Esophagus muscularis mucosa (tissue), 4 donors: ENCODE results near the gene MIPOL1. TPM values are rescaled to one million over a fixed set of nuclear protein-coding genes. Genes with fewer than 3 reads are reported as not detected.
A peak's percentile ranks its signal among the peaks of the same experiment; 100 is the strongest.

ENCODE experiments used
- DNase-seq: peaks from one replicate; pipeline ENCODE4 v3.0.0-alpha.2; 2017; ENCODE audit errors: extremely low spot score
- H3K27ac ChIP-seq, 4 donors: fragments of 200-600 bp; sonication (generic); replicated peaks in 1 of 4; 1 replicate in 3 of 4; 2 replicates in 1 of 4; pipeline ENCODE4 v1.5.1; 2016 to 2019; ENCODE audit warnings: mild to moderate bottlenecking in 1 of 4
- H3K27me3 ChIP-seq, 4 donors: fragments of 200-600 bp; sonication (generic); one replicate each; pipeline versions ENCODE4 v1.5.1 to v1.6.0; 2016 to 2019
- H3K36me3 ChIP-seq, 4 donors: fragments of 200-600 bp; sonication (generic); one replicate each; pipeline ENCODE4 v1.5.1; 2016 to 2019
- H3K4me1 ChIP-seq, 4 donors: fragments of 200-600 bp; sonication (generic); one replicate each; pipeline ENCODE4 v1.5.1; 2016 to 2019
- H3K4me3 ChIP-seq, 4 donors: fragments of 200-600 bp; sonication (generic); 1 replicate in 2 of 4; 2 replicates in 2 of 4; pipeline ENCODE4 v1.5.1; 2016 to 2019; ENCODE audit warnings: mild to moderate bottlenecking in 4 of 4, moderate library complexity in 1 of 4
- H3K9me3 ChIP-seq, 4 donors: fragments of 200-600 bp; sonication (generic); 1 replicate in 3 of 4; 2 replicates in 1 of 4; pipeline ENCODE4 v1.5.1; 2016 to 2019
- EP300 ChIP-seq: sonication (generic); formaldehyde crosslinking; IDR thresholded peaks from one replicate; pipeline ENCODE4 v1.6.1; 2017; ENCODE audit warnings: antibody characterized with exemption
- POLR2A ChIP-seq: fragments of 450-650 bp; IDR thresholded peaks from one replicate; pipeline ENCODE4 v1.6.1; 2017; ENCODE audit warnings: antibody characterized with exemption, moderate library complexity, mild to moderate bottlenecking, low read depth
- POLR2AphosphoS5 ChIP-seq, 2 donors: sonication (generic); formaldehyde crosslinking; IDR thresholded peaks; one replicate each; pipeline ENCODE4 v1.6.1; 2017; ENCODE audit warnings: antibody characterized with exemption in 2 of 2
- WGBS: methylation state at CpG from one replicate; pipeline ENCODE4 v1.1.5; 2018; 5-methylcytosine and 5-hydroxymethylcytosine counted together
- intact Hi-C: fragments of 100-400 bp; cut with DNase I; formaldehyde crosslinking; loops from one replicate; pipeline ENCODE4 v1.15.1; 2023
- total RNA-seq, 4 donors: library from RNA; depleted of rRNA; stranded (reverse); fragments of >200 nt; gene quantifications; one replicate each; pipeline versions ENCODE4 v1.1.0 to v1.2.1, GENCODE V29; 2016
- TF ChIP-seq, protein P1 (sequence below), 3 experiments: fragments of 200-600 bp in 2 of 3; fragments of 450-650 bp in 1 of 3; sonication (generic) in 2 of 3; IDR thresholded peaks; one replicate each; pipeline ENCODE4 v1.5.1; 2017 to 2019; ENCODE audit warnings: antibody characterized with exemption in 3 of 3, mild to moderate bottlenecking in 2 of 3, moderate library complexity in 1 of 3

Gene MIPOL1, protein sequence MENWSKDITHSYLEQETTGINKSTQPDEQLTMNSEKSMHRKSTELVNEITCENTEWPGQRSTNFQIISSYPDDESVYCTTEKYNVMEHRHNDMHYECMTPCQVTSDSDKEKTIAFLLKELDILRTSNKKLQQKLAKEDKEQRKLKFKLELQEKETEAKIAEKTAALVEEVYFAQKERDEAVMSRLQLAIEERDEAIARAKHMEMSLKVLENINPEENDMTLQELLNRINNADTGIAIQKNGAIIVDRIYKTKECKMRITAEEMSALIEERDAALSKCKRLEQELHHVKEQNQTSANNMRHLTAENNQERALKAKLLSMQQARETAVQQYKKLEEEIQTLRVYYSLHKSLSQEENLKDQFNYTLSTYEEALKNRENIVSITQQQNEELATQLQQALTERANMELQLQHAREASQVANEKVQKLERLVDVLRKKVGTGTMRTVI
- 10 to 100 TPM in 2 of 4 donors, 1 to 10 TPM in 2; 6.5 to 21.2 (median 10.4) TPM for total RNA-seq

DNA sequence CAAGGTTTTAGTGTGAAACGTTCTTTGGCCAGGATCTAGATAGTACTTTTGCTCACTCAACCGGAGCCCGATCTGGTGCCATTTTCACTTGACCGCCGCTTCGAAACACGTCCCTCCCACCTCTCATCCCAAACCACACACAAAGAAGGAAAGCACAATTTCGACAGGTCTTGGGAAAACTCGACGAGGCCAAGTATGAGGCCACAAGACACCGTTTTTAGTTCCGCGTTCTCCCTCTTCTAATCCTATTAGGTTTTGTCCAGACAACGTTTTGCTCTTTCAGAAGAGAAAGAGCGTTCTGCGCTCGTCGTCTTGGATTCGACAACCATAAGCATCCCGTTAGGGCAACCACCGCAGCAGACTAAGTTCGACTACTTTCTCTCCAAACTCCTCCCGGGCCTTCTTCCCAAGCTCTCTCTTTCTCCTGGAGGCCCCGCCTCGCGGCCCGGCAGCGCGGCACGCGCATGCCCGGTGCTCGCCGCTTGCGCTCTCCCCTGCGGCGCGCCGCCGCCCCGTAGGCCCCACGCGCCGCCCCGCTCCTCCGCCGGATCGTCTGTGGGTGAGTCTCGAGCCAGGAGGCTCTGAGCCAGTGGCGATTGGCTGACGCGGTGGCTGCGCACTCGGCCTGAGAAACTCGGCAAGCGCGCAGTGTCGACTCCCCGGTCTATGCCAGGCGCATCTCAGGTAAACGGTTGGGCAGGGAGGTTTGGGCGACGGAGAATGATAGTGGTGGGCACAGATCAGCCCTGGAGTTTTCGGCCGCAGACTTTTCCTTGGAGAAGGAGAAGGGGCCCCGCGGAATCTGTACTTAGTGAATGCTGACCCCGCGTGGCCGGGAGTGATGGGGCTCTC is at the start of gene MIPOL1:
Gene MIPOL1 (plus strand): TSS at position 517 of the 852 bp plus-strand sequence. CDS start 49,952 bp downstream, outside the sequence.
- Histone ChIP-seq H3K4me1 (peaks cover 3 to 19% (median 13%) of the 10 kb centered on the region in 4 donors), H3K9me3 (no peaks in the 10 kb centered on the region), H3K27ac (peak within 1 kb of the TSS; percentile 89 to 93 (median 92)), H3K4me3 (peak within 1 kb of the TSS; percentile 63 to 80 (median 68)), H3K27me3 (no peaks in the 10 kb centered on the region), H3K36me3 (no peaks in the 10 kb centered on the region)
- WGBS, result 2% methylated on average over 55 of the region's 70 CpGs
- DNase-seq, result peak; percentile 93
- TF ChIP-seq POLR2AphosphoS5 (IDR thresholded peaks at IDR 0.05), result peak; percentile 68 to 80
- no peak for TF ChIP-seq POLR2A
- no peak for TF ChIP-seq EP300
- TF ChIP-seq, protein P1, sequence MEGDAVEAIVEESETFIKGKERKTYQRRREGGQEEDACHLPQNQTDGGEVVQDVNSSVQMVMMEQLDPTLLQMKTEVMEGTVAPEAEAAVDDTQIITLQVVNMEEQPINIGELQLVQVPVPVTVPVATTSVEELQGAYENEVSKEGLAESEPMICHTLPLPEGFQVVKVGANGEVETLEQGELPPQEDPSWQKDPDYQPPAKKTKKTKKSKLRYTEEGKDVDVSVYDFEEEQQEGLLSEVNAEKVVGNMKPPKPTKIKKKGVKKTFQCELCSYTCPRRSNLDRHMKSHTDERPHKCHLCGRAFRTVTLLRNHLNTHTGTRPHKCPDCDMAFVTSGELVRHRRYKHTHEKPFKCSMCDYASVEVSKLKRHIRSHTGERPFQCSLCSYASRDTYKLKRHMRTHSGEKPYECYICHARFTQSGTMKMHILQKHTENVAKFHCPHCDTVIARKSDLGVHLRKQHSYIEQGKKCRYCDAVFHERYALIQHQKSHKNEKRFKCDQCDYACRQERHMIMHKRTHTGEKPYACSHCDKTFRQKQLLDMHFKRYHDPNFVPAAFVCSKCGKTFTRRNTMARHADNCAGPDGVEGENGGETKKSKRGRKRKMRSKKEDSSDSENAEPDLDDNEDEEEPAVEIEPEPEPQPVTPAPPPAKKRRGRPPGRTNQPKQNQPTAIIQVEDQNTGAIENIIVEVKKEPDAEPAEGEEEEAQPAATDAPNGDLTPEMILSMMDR (IDR thresholded peaks at IDR 0.05), result peak in 2 of 3 experiments; percentile 45 to 49
- intact Hi-C loops, result loop anchor here (2.0 kb wide), 1 partner anchor 25 kb away; the partner anchor contains the start of gene SLC25A21

DNA sequence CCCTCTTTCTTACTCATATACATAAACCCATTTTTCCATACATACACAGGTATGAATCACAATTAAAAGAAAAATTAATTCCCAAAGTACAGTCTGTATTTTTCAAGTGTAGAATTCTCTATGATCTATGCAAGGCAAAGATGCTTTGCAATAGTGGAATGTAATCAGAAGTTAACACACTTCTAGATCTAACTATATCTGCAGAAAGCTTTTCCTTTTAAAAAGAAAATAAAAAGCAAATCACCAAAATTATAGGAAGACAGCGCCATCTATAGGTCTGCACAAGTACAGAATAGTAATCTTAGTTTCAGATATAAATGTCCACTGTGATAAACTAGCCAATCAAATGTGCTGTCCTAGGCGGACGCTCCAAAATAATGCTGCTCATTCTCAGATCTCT is 47.3 kb upstream of the MIPOL1 start:
- H3K9me3 ChIP-seq, result peaks cover 0 to 7% (median 3%) of the 10 kb centered on the region in 4 donors
- no peak for DNase-seq
- H3K27me3 ChIP-seq, result no peaks in the 10 kb centered on the region
- 0% methylated on average over 3 of the region's 3 CpGs for WGBS
- peaks cover 0 to 6% (median 0%) of the 10 kb centered on the region in 4 donors for H3K4me1 ChIP-seq
- intact Hi-C loops, result loop anchor here (10.0 kb wide), 2 partner anchors 206 to 596 kb away; no protein-coding TSS in a partner anchor
- no peak overlapping the region for H3K4me3 ChIP-seq
- TF ChIP-seq, protein P1 (IDR thresholded peaks at IDR 0.05), result peak; percentile 59 to 69 (median 68)
- no peak for TF ChIP-seq POLR2A
- no peak for TF ChIP-seq EP300
- TF ChIP-seq POLR2AphosphoS5 (IDR thresholded peaks at IDR 0.05), result no peak
- H3K36me3 ChIP-seq, result no peaks in the 10 kb centered on the region
- H3K27ac ChIP-seq, result no peak overlapping the region

DNA sequence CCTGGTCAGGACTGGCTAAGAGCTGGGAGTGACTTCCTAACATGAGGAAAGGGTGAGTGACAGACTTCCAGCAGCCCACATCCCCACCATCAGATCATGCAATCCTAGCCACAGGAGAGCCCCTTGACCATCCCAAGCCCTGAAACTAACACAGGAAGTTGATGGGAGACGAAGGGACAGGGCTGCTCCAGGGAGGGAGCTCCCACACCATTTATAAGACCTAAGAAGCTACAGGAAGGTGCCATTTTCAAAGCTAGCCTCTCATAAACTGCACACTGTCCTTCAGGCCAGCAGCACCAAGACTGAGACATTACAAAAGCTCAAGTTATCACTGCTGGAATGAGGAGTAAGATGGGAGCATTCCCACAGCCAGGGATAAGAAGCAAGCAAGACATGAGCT is 44.7 kb upstream of the MIPOL1 start:
- 30% methylated on average over 1 of the region's 1 CpG for WGBS
- Histone ChIP-seq H3K36me3 (no peaks in the 10 kb centered on the region), H3K27ac (no peak overlapping the region), H3K4me1 (peaks cover 0 to 6% (median 0%) of the 10 kb centered on the region in 4 donors), H3K9me3 (peaks cover 0 to 11% (median 5%) of the 10 kb centered on the region in 4 donors), H3K4me3 (no peak overlapping the region), H3K27me3 (no peaks in the 10 kb centered on the region)
- TF ChIP-seq, protein P1 (IDR thresholded peaks at IDR 0.05), result no peak
- TF ChIP-seq POLR2AphosphoS5 (IDR thresholded peaks at IDR 0.05) (no peak), EP300 (no peak), POLR2A (no peak)
- no peak for DNase-seq
- intact Hi-C loops, result loop anchor here (10.0 kb wide), 2 partner anchors 208 to 598 kb away; no protein-coding TSS in a partner anchor

DNA sequence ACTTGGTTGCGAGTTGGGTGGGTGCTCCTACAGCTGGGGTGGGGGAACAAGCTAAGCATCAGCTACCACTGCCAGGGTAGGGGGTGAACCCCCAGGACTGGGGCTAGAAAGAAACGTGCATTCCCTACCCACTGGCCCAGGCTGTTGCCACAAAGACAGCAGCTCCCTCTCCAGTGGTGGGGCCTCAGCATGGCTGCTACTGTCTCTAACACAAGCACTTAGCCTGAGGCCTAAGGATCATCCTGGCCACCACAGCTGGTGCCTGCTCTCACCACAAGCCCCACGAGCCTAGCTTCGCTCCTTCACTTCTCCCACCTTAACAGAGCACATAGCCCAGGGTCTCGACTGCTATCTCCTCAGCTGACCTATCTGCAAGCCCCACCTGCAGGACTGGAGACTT is 44.3 kb upstream of the MIPOL1 start:
- Histone ChIP-seq H3K36me3 (no peaks in the 10 kb centered on the region), H3K4me1 (peaks cover 0 to 6% (median 0%) of the 10 kb centered on the region in 4 donors), H3K27ac (no peak overlapping the region), H3K4me3 (no peak overlapping the region), H3K27me3 (no peaks in the 10 kb centered on the region), H3K9me3 (peaks cover 0 to 11% (median 5%) of the 10 kb centered on the region in 4 donors)
- TF ChIP-seq, protein P1 (IDR thresholded peaks at IDR 0.05), result no peak
- TF ChIP-seq POLR2AphosphoS5 (IDR thresholded peaks at IDR 0.05) (no peak), EP300 (no peak), POLR2A (no peak)
- DNase-seq, result no peak
- 90% methylated on average over 4 of the region's 5 CpGs for WGBS
- intact Hi-C loops, result loop anchor here (10.0 kb wide), 2 partner anchors 209 to 599 kb away; no protein-coding TSS in a partner anchor
